Activated T-cell treated with anti-CD3 and anti-CD28 coated beads, Interleukin-2, amount 50 U/mL, for 72 hours (primary cell): Measurements from ENCODE around the gene CDAN1. TPM values are rescaled to one million over a fixed set of nuclear protein-coding genes. Genes with fewer than 3 reads are reported as not detected.

Experiments used
- ATAC-seq, 2 donors: fragments of 150-1000 bp; cut with Tn5 transposase; replicated peaks in 1 of 2; 2 replicates each; pipeline ENCODE4 v1.10.0; 2021; ENCODE audit warnings: moderate library complexity in 2 of 2, mild to moderate bottlenecking in 1 of 2
- DNase-seq, 2 donors: peaks; one replicate each; pipeline ENCODE4 v3.0.0; 2021 to 2022; ENCODE audit warnings: mixed read lengths in 1 of 2
- H3K27ac Mint-ChIP-seq: one replicate; pipeline ENCODE4 v1.8.0; 2022; ENCODE audit warnings: mild to moderate bottlenecking, moderate library complexity, mixed read lengths
- H3K27me3 Mint-ChIP-seq: one replicate; pipeline ENCODE4 v1.8.0; 2022; ENCODE audit warnings: low read depth, mixed read lengths
- H3K36me3 Mint-ChIP-seq, 2 donors: one replicate each; pipeline ENCODE4 v1.8.0; 2022; ENCODE audit warnings: mixed read lengths in 2 of 2, mild to moderate bottlenecking in 1 of 2; ENCODE audit not compliant: insufficient read depth in 2 of 2
- H3K4me1 Mint-ChIP-seq: one replicate; pipeline ENCODE4 v1.8.0; 2022; ENCODE audit warnings: low read depth, mixed read lengths
- H3K4me3 Mint-ChIP-seq, 2 donors: one replicate each; pipeline ENCODE4 v1.8.0; 2022; ENCODE audit warnings: mild to moderate bottlenecking in 2 of 2, mixed read lengths in 2 of 2, moderate library complexity in 2 of 2
- H3K9me3 Mint-ChIP-seq, 2 donors: one replicate each; pipeline ENCODE4 v1.8.0; 2022; ENCODE audit warnings: mixed read lengths in 2 of 2
- total RNA-seq, 2 donors: library from RNA; stranded (reverse); gene quantifications; one replicate each; pipeline ENCODE4 v1.2.3, GENCODE V29; 2022

Gene CDAN1
- total RNA-seq, 2 donors from 2014 or later = 18.2 to 26.0 TPM

- H3K4me3 Mint-ChIP-seq = no peak overlapping the region
- peaks cover 17 to 29% of the 10 kb centered on the region in 2 donors for H3K36me3 Mint-ChIP-seq
- ATAC-seq (no peak), DNase-seq (no peak)
- H3K27ac Mint-ChIP-seq = no peak overlapping the region
- no peaks in the 10 kb centered on the region for H3K27me3 Mint-ChIP-seq
- H3K9me3 Mint-ChIP-seq = peaks cover 2 to 6% of the 10 kb centered on the region in 2 donors
- no peaks in the 10 kb centered on the region for H3K4me1 Mint-ChIP-seq
These were observed 12.3 kb upstream of the CDAN1 start for GRCh38 chr15:42749266-42749665.

- no peak overlapping the region for H3K27ac Mint-ChIP-seq
- ATAC-seq (no peak), DNase-seq (no peak)
- no peak overlapping the region for H3K4me3 Mint-ChIP-seq
- no peaks in the 10 kb centered on the region for H3K9me3 Mint-ChIP-seq
- no peaks in the 10 kb centered on the region for H3K27me3 Mint-ChIP-seq
- H3K36me3 Mint-ChIP-seq = no peaks in the 10 kb centered on the region
- H3K4me1 Mint-ChIP-seq = no peaks in the 10 kb centered on the region
These were observed 7.3 kb upstream of the CDAN1 start for GRCh38 chr15:42744195-42744594.

GRCh38 chr15:42742149-42742548 lies 5.2 kb upstream of the CDAN1 start:
- H3K4me1 Mint-ChIP-seq = peaks cover 6% of the 10 kb centered on the region
- H3K9me3 Mint-ChIP-seq = no peaks in the 10 kb centered on the region
- no peak for DNase-seq
- no peaks in the 10 kb centered on the region for H3K36me3 Mint-ChIP-seq
- H3K27ac Mint-ChIP-seq = no peak overlapping the region
- H3K4me3 Mint-ChIP-seq = no peak overlapping the region
- H3K27me3 Mint-ChIP-seq = no peaks in the 10 kb centered on the region
- ATAC-seq = no peak

- no peaks in the 10 kb centered on the region for H3K27me3 Mint-ChIP-seq
- no peak for DNase-seq
- no peak overlapping the region for H3K4me3 Mint-ChIP-seq
- no peak overlapping the region for H3K27ac Mint-ChIP-seq
- no peaks in the 10 kb centered on the region for H3K36me3 Mint-ChIP-seq
- no peaks in the 10 kb centered on the region for H3K9me3 Mint-ChIP-seq
- no peak for ATAC-seq
- peaks cover 7% of the 10 kb centered on the region for H3K4me1 Mint-ChIP-seq
These were observed 4.8 kb upstream of the CDAN1 start for GRCh38 chr15:42741710-42742109.

- Mint-ChIP-seq H3K27me3 (no peaks in the 10 kb centered on the region), H3K4me1 (peaks cover 22% of the 10 kb centered on the region)
- no peak for ATAC-seq
These were observed 801 bp upstream of the CDAN1 start for GRCh38 chr15:42737529-42738328.

GRCh38 chr15:42736178-42736792 lies 643 bp downstream of the CDAN1 start:
- ATAC-seq = peak; percentile 33 to 48
- DNase-seq = peak; percentile 30 to 51
- H3K9me3 Mint-ChIP-seq = no peaks in the 10 kb centered on the region
- no peak overlapping the region for H3K27ac Mint-ChIP-seq
- no peaks in the 10 kb centered on the region for H3K27me3 Mint-ChIP-seq
- peaks cover 22% of the 10 kb centered on the region for H3K4me1 Mint-ChIP-seq
- peaks cover 3 to 5% of the 10 kb centered on the region in 2 donors for H3K36me3 Mint-ChIP-seq
- H3K4me3 Mint-ChIP-seq = peak overlapping the region; percentile 76 to 89

More at GRCh38 chr15:42737529-42738328, 801 bp upstream of the CDAN1 start:
- Mint-ChIP-seq H3K36me3 (peaks cover 2 to 3% of the 10 kb centered on the region in 2 donors), H3K9me3 (no peaks in the 10 kb centered on the region), H3K27ac (peak overlapping the region; percentile 90), H3K4me3 (peak overlapping the region; percentile 80 to 89)
- DNase-seq = no peak

GRCh38 chr15:42735382-42736165 lies 1.4 kb downstream of the CDAN1 start:
- Mint-ChIP-seq H3K36me3 (peaks cover 3 to 5% of the 10 kb centered on the region in 2 donors), H3K27me3 (no peaks in the 10 kb centered on the region), H3K9me3 (no peaks in the 10 kb centered on the region), H3K4me1 (peaks cover 22% of the 10 kb centered on the region), H3K4me3 (peak overlapping the region; percentile 76 to 78), H3K27ac (no peak overlapping the region)
- DNase-seq = no peak
- ATAC-seq = no peak

- Mint-ChIP-seq H3K4me3 (peak overlapping the region; percentile 18 to 28), H3K4me1 (peaks cover 22% of the 10 kb centered on the region), H3K27ac (no peak overlapping the region), H3K36me3 (peaks cover 3 to 9% of the 10 kb centered on the region in 2 donors), H3K9me3 (no peaks in the 10 kb centered on the region), H3K27me3 (no peaks in the 10 kb centered on the region)
- ATAC-seq = no peak
- DNase-seq = no peak
These were observed 2.8 kb downstream of the CDAN1 start for GRCh38 chr15:42734076-42734672.

GRCh38 chr15:42733027-42733426 lies 3.9 kb downstream of the CDAN1 start:
- H3K36me3 Mint-ChIP-seq = peaks cover 3 to 10% of the 10 kb centered on the region in 2 donors
- peaks cover 22% of the 10 kb centered on the region for H3K4me1 Mint-ChIP-seq
- H3K27me3 Mint-ChIP-seq = no peaks in the 10 kb centered on the region
- ATAC-seq (no peak), DNase-seq (no peak)
- H3K9me3 Mint-ChIP-seq = no peaks in the 10 kb centered on the region
- H3K4me3 Mint-ChIP-seq = no peak overlapping the region
- H3K27ac Mint-ChIP-seq = no peak overlapping the region

GRCh38 chr15:42732095-42732827 lies 4.7 kb downstream of the CDAN1 start:
- no peak overlapping the region for H3K4me3 Mint-ChIP-seq
- no peaks in the 10 kb centered on the region for H3K9me3 Mint-ChIP-seq
- DNase-seq (no peak), ATAC-seq (no peak)
- H3K36me3 Mint-ChIP-seq = peaks cover 3 to 10% of the 10 kb centered on the region in 2 donors
- H3K27me3 Mint-ChIP-seq = no peaks in the 10 kb centered on the region
- H3K4me1 Mint-ChIP-seq = peaks cover 17% of the 10 kb centered on the region
- no peak overlapping the region for H3K27ac Mint-ChIP-seq

- Mint-ChIP-seq H3K27me3 (no peaks in the 10 kb centered on the region), H3K27ac (no peak overlapping the region), H3K4me1 (peaks cover 15% of the 10 kb centered on the region), H3K4me3 (no peak overlapping the region), H3K9me3 (no peaks in the 10 kb centered on the region), H3K36me3 (peaks cover 3 to 10% of the 10 kb centered on the region in 2 donors)
- DNase-seq (no peak), ATAC-seq (no peak)
These were observed 5.5 kb downstream of the CDAN1 start for GRCh38 chr15:42731461-42731860.

GRCh38 chr15:42730536-42730935 lies 6.4 kb downstream of the CDAN1 start:
- no peaks in the 10 kb centered on the region for H3K27me3 Mint-ChIP-seq
- no peak for ATAC-seq
- no peak overlapping the region for H3K4me3 Mint-ChIP-seq
- no peak for DNase-seq
- H3K9me3 Mint-ChIP-seq = no peaks in the 10 kb centered on the region
- H3K36me3 Mint-ChIP-seq = peaks cover 3 to 10% of the 10 kb centered on the region in 2 donors
- H3K4me1 Mint-ChIP-seq = peaks cover 9% of the 10 kb centered on the region
- H3K27ac Mint-ChIP-seq = no peak overlapping the region
